Lung (tissue), 12 donors: ENCODE data around the gene LRRC55. TPM values are rescaled to one million over a fixed set of nuclear protein-coding genes. Genes with fewer than 3 reads are reported as not detected.

Experiments used
- ATAC-seq: fragments of 200-7000 bp; cut with Tn5 transposase; one replicate; pipeline ENCODE4 v1.9.1; 2020; ENCODE audit warnings: moderate number of reproducible peaks; ENCODE audit not compliant: insufficient read depth, low FRiP score
- DNase-seq, 3 donors: peaks; one replicate each; pipeline ENCODE4 v3.0.0-alpha.2; 2013 to 2017
- H3K27ac ChIP-seq, 2 donors: one replicate each; pipeline ENCODE4 v1.5.1; 2013; ENCODE audit warnings: mild to moderate bottlenecking in 2 of 2, moderate library complexity in 2 of 2, control low read depth in 1 of 2, inconsistent platforms in 1 of 2, low read depth in 1 of 2, low read length in 1 of 2
- H3K27me3 ChIP-seq, 3 donors: one replicate each; pipeline ENCODE4 v1.5.1; 2013; ENCODE audit warnings: low read length in 2 of 3; ENCODE audit not compliant: control insufficient read depth in 3 of 3, insufficient read depth in 3 of 3
- H3K36me3 ChIP-seq, 4 donors: one replicate each; pipeline ENCODE4 v1.5.1; 2013; ENCODE audit warnings: low read length in 4 of 4, mild to moderate bottlenecking in 1 of 4, moderate library complexity in 1 of 4; ENCODE audit not compliant: control insufficient read depth in 4 of 4, insufficient read depth in 4 of 4
- H3K4me1 ChIP-seq, 5 donors: one replicate each; pipeline ENCODE4 v1.5.1; 2013; ENCODE audit warnings: low read length in 5 of 5, mild to moderate bottlenecking in 2 of 5, moderate library complexity in 1 of 5; ENCODE audit not compliant: control insufficient read depth in 5 of 5, insufficient read depth in 5 of 5
- H3K4me3 ChIP-seq: one replicate; pipeline ENCODE4 v1.5.1; 2013; ENCODE audit warnings: mild to moderate bottlenecking, control low read depth, moderate library complexity
- H3K9ac ChIP-seq, 2 donors: one replicate each; pipeline ENCODE4 v1.5.1; 2013; ENCODE audit warnings: low read length in 2 of 2, control low read depth in 1 of 2; ENCODE audit not compliant: insufficient read depth in 1 of 2
- H3K9me3 ChIP-seq, 4 donors: one replicate each; pipeline ENCODE4 v1.5.1; 2013; ENCODE audit warnings: low read length in 3 of 4, mild to moderate bottlenecking in 1 of 4, moderate library complexity in 1 of 4; ENCODE audit not compliant: control insufficient read depth in 4 of 4, insufficient read depth in 3 of 4
- CTCF ChIP-seq: IDR thresholded peaks from 2 replicates; pipeline ENCODE4 v1.5.1; 2012; ENCODE audit warnings: mild to moderate bottlenecking; ENCODE audit errors: control extremely low read depth, extremely low read depth
- WGBS, 2 donors: extraction: QIAGEN DNeasy Blood & Tissue Kit; methylation state at CpG; one replicate each; pipeline ENCODE4 v1.1.7; 2013; 5-methylcytosine and 5-hydroxymethylcytosine counted together
- polyA plus RNA-seq, 2 donors: library from polyadenylated mRNA; stranded (reverse); fragments of 200-250 nt; gene quantifications; one replicate each; pipeline ENCODE4 v1.2.1, GENCODE V29; 2013
- total RNA-seq, 2 donors: library from RNA; depleted of rRNA in 1 of 2; stranded (reverse); fragments of >200 nt in 1 of 2; gene quantifications; one replicate each; pipeline ENCODE4 v1.2.1, GENCODE V29; 2014 to 2021
- donor health status: control.
- donor health status: control.
- donor health status: Bipolar disorder and iron deficiency.
- donor health status: healthy.
- donor health status: DM: yes; HTN: yes; CAD: no.

LRRC55 gene
- total and polyA plus RNA-seq, 4 donors = 0.02 to 2.9 (median 0.09) TPM

- H3K9me3 ChIP-seq = no peaks in the 10 kb centered on the region
- H3K9ac ChIP-seq = no peak overlapping the region
- TF ChIP-seq CTCF = no peak
- no peak overlapping the region for H3K27ac ChIP-seq
- ATAC-seq (no peak), DNase-seq (no peak)
- no peak overlapping the region for H3K4me3 ChIP-seq
- H3K36me3 ChIP-seq = no peaks in the 10 kb centered on the region
- WGBS, 2 donors = 55 to 67% methylated on average over 7 of the region's 7 CpGs
- H3K27me3 ChIP-seq = peaks cover 0 to 10% (median 8%) of the 10 kb centered on the region in 3 donors
- peaks cover 0 to 13% (median 0%) of the 10 kb centered on the region in 5 donors for H3K4me1 ChIP-seq
Observed at GRCh38 chr11:57179681-57180080, 2.1 kb upstream of the LRRC55 start.

GRCh38 chr11:57180081-57180561 lies 1.6 kb upstream of the LRRC55 start:
- H3K27me3 ChIP-seq = peaks cover 0 to 10% (median 8%) of the 10 kb centered on the region in 3 donors
- no peaks in the 10 kb centered on the region for H3K36me3 ChIP-seq
- no peak overlapping the region for H3K4me3 ChIP-seq
- no peak for TF ChIP-seq CTCF
- no peak for ATAC-seq
- H3K9ac ChIP-seq = no peak overlapping the region
- DNase-seq = peak in 1 of 3 donors; percentile 22
- H3K9me3 ChIP-seq = no peaks in the 10 kb centered on the region
- H3K4me1 ChIP-seq = peaks cover 0 to 13% (median 0%) of the 10 kb centered on the region in 5 donors
- WGBS, 2 donors = 20 to 40% methylated on average over 23 to 24 of the region's 24 CpGs
- H3K27ac ChIP-seq = no peak overlapping the region

GRCh38 chr11:57180964-57181363 lies 789 bp upstream of the LRRC55 start:
- DNase-seq = no peak
- TF ChIP-seq CTCF = no peak
- peaks cover 0 to 10% (median 8%) of the 10 kb centered on the region in 3 donors for H3K27me3 ChIP-seq
- H3K4me3 ChIP-seq = no peak overlapping the region
- H3K9ac ChIP-seq = no peak overlapping the region
- H3K36me3 ChIP-seq = no peaks in the 10 kb centered on the region
- H3K9me3 ChIP-seq = no peaks in the 10 kb centered on the region
- WGBS, 2 donors = 55 to 67% methylated on average over 2 of the region's 2 CpGs
- H3K27ac ChIP-seq = no peak overlapping the region
- ATAC-seq = no peak
- peaks cover 0 to 13% (median 0%) of the 10 kb centered on the region in 5 donors for H3K4me1 ChIP-seq

- H3K9me3 ChIP-seq = no peaks in the 10 kb centered on the region
- H3K4me3 ChIP-seq = no peak overlapping the region
- peaks cover 0 to 13% (median 0%) of the 10 kb centered on the region in 5 donors for H3K4me1 ChIP-seq
- no peaks in the 10 kb centered on the region for H3K36me3 ChIP-seq
- ATAC-seq (no peak), DNase-seq (no peak)
- WGBS, 2 donors = 81 to 92% methylated on average over 3 of the region's 3 CpGs
- H3K9ac ChIP-seq = no peak overlapping the region
- peaks cover 0 to 10% (median 8%) of the 10 kb centered on the region in 3 donors for H3K27me3 ChIP-seq
- TF ChIP-seq CTCF = no peak
- H3K27ac ChIP-seq = no peak overlapping the region
Observed at GRCh38 chr11:57182896-57183295, 1.1 kb downstream of the LRRC55 start.
